ES-I3 (cell line): ENCODE results near the gene GLIPR1.

Source experiments
- H3K36me3 ChIP-seq: 2 replicates; pipeline ENCODE4 v1.6.1; 2013; ENCODE audit warnings: mild to moderate bottlenecking, low read length, control low read depth, moderate library complexity; ENCODE audit not compliant: insufficient read depth
- H3K4me1 ChIP-seq: 2 replicates; pipeline ENCODE4 v1.6.1; 2013; ENCODE audit warnings: mild to moderate bottlenecking, control low read depth, low read length; ENCODE audit not compliant: insufficient read depth
- H3K9ac ChIP-seq: 2 replicates; pipeline ENCODE4 v1.6.1; 2013; ENCODE audit warnings: low read depth, mild to moderate bottlenecking, low read length, moderate library complexity
- H3K9me3 ChIP-seq: 2 replicates; pipeline ENCODE4 v1.6.1; 2013; ENCODE audit warnings: mild to moderate bottlenecking, low read length, moderate library complexity; ENCODE audit not compliant: control insufficient read depth, insufficient read depth

The GLIPR1 gene

GRCh38 chr12:75548879-75549278, 68.3 kb downstream of the GLIPR1 start:
- H3K36me3 ChIP-seq = no peaks in the 10 kb centered on the region
- peaks cover 9% of the 10 kb centered on the region; the same call in 1 of the 2 replicates for H3K4me1 ChIP-seq
- no peaks in the 10 kb centered on the region for H3K9me3 ChIP-seq
- H3K9ac ChIP-seq = no peak overlapping the region

- no peak overlapping the region for H3K9ac ChIP-seq
- no peaks in the 10 kb centered on the region for H3K9me3 ChIP-seq
- peaks cover 10% of the 10 kb centered on the region; the same call in 1 of the 2 replicates for H3K4me1 ChIP-seq
- no peaks in the 10 kb centered on the region for H3K36me3 ChIP-seq
These were observed 69.4 kb downstream of the GLIPR1 start for GRCh38 chr12:75549989-75550388.

DNA sequence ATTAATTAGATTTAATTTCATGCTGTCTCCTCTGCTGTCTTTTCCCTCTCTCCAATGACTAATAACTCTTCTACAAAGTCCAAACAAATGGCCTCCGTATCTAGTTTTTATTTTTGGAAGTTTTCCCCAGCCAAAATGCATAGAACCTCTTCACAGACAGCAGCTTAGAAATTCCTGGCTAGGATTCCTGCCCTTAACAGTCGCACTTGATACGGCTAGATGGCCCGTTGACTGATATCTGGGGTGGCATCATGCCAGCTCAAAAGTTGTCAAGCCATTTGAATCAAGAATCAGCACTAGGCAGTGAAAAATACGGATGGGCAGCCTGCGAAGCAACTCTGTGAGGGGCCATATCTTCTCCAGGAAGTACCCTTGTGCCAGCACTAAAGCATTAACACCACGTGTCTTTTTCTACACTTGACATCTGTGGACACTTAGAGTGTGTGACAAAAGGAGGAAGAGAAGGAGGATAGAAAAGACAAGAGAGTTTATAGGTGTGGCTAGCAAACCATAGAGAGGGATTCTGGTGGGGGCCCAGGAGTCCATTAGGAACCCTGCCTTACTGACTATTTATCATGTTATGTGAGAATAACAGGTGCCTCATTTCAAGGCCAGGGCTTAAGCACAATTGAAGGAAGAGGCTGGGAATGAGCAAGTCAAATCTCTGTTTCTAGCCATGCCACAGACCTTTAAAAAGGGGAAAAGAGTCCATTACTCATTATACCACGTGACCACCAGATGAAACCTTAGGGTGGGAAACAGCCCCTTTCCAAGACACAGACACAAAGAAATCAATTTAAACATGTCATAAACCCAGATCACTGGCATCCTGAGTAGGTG, 70.1 kb downstream of the GLIPR1 start:
- peaks cover 10% of the 10 kb centered on the region; the same call in 1 of the 2 replicates for H3K4me1 ChIP-seq
- H3K36me3 ChIP-seq = no peaks in the 10 kb centered on the region

GRCh38 chr12:75551477-75551876, 70.9 kb downstream of the GLIPR1 start:
- no peaks in the 10 kb centered on the region for H3K36me3 ChIP-seq
- peaks cover 10% of the 10 kb centered on the region; the same call in 1 of the 2 replicates for H3K4me1 ChIP-seq
- no peaks in the 10 kb centered on the region for H3K9me3 ChIP-seq
- H3K9ac ChIP-seq = no peak overlapping the region

More for the DNA sequence above, 70.1 kb downstream of the GLIPR1 start:
- Histone ChIP-seq H3K9ac (no peak overlapping the region), H3K9me3 (no peaks in the 10 kb centered on the region)

GRCh38 chr12:75553398-75553797, 72.8 kb downstream of the GLIPR1 start:
- Histone ChIP-seq H3K36me3 (no peaks in the 10 kb centered on the region), H3K9ac (no peak overlapping the region), H3K9me3 (no peaks in the 10 kb centered on the region), H3K4me1 (peaks cover 10% of the 10 kb centered on the region; the same call in 1 of the 2 replicates)
